Neuronal stem cell (in vitro differentiated cells): ENCODE results near the gene CCDC8.

Experiments
- DNase-seq: peaks from one replicate; pipeline ENCODE4 v3.0.0-alpha.2; 2013; ENCODE audit warnings: low spot score
- H2AFZ ChIP-seq: one replicate; pipeline ENCODE4 v1.6.1; 2013; ENCODE audit warnings: mild to moderate bottlenecking, low read length, inconsistent platforms
- H2AK5ac ChIP-seq: 2 replicates; pipeline ENCODE4 v1.6.1; 2013; ENCODE audit warnings: low read depth, mild to moderate bottlenecking, inconsistent platforms, low read length, moderate library complexity, mixed read lengths
- H2BK120ac ChIP-seq: 2 replicates; pipeline ENCODE4 v1.6.1; 2013; ENCODE audit warnings: low read depth, mild to moderate bottlenecking, inconsistent platforms, low read length, moderate library complexity, mixed read lengths
- H2BK12ac ChIP-seq: one replicate; pipeline ENCODE4 v1.6.1; 2013; ENCODE audit warnings: low read length, inconsistent platforms
- H2BK15ac ChIP-seq: 2 replicates; pipeline ENCODE4 v1.6.1; 2013; ENCODE audit warnings: mild to moderate bottlenecking, low read length, inconsistent platforms, mixed read lengths
- H2BK5ac ChIP-seq: one replicate; pipeline ENCODE4 v1.6.1; 2013; ENCODE audit warnings: inconsistent platforms, mild to moderate bottlenecking, low read length, moderate library complexity
- H3K14ac ChIP-seq: one replicate; pipeline ENCODE4 v1.6.1; 2013; ENCODE audit warnings: low read length, inconsistent platforms
- H3K18ac ChIP-seq: 2 replicates; pipeline ENCODE4 v1.6.1; 2013; ENCODE audit warnings: low read length, inconsistent platforms
- H3K23ac ChIP-seq: 2 replicates; pipeline ENCODE4 v1.6.1; 2013; ENCODE audit warnings: low read depth, mild to moderate bottlenecking, mixed read lengths, low read length, inconsistent platforms; ENCODE audit not compliant: poor library complexity
- H3K27ac ChIP-seq: replicated peaks from 3 replicates; pipeline ENCODE4 v1.5.1; 2013; ENCODE audit warnings: low read length, inconsistent platforms
- H3K27me3 ChIP-seq, 3 experiments: 2 replicates each; pipeline ENCODE4 v1.6.1; 2013; ENCODE audit warnings: low read length in 3 of 3, mild to moderate bottlenecking in 2 of 3, inconsistent platforms in 1 of 3, low read depth in 1 of 3, mixed read lengths in 1 of 3, moderate library complexity in 1 of 3; ENCODE audit not compliant: control insufficient read depth in 3 of 3, insufficient read depth in 3 of 3
- H3K36me3 ChIP-seq, 2 donors: replicated peaks in 1 of 2; 2 replicates each; pipeline ENCODE4 v1.6.1; 2013; ENCODE audit warnings: low read length in 2 of 2; ENCODE audit not compliant: control insufficient read depth in 2 of 2, insufficient read depth in 2 of 2
- H3K4ac ChIP-seq: 2 replicates; pipeline ENCODE4 v1.6.1; 2013; ENCODE audit warnings: inconsistent platforms, mild to moderate bottlenecking, low read length, moderate library complexity
- H3K4me1 ChIP-seq, 2 donors: 1 replicate in 1 of 2; 2 replicates in 1 of 2; pipeline ENCODE4 v1.6.1; 2013; ENCODE audit warnings: low read length in 2 of 2, low read depth in 1 of 2; ENCODE audit not compliant: control insufficient read depth in 2 of 2, insufficient read depth in 1 of 2
- H3K4me2 ChIP-seq: one replicate; pipeline ENCODE4 v1.6.1; 2013; ENCODE audit warnings: mild to moderate bottlenecking, low read length, inconsistent platforms; ENCODE audit not compliant: insufficient read depth, poor library complexity, severe bottlenecking
- H3K4me3 ChIP-seq, 2 donors: 2 replicates each; pipeline ENCODE4 v1.5.1; 2013; ENCODE audit warnings: low read length in 2 of 2, mild to moderate bottlenecking in 2 of 2, inconsistent platforms in 1 of 2, moderate library complexity in 1 of 2
- H3K79me1 ChIP-seq: one replicate; pipeline ENCODE4 v1.6.1; 2013; ENCODE audit warnings: low read depth, mild to moderate bottlenecking, inconsistent platforms, low read length, moderate library complexity
- H3K9ac ChIP-seq: one replicate; pipeline ENCODE4 v1.6.1; 2013; ENCODE audit warnings: mild to moderate bottlenecking, low read depth, low read length, inconsistent platforms; ENCODE audit not compliant: poor library complexity
- H3K9me3 ChIP-seq, 2 donors: replicated peaks in 1 of 2; 2 replicates each; pipeline versions ENCODE3 to v1.6.1; 2013; ENCODE audit warnings: low read length in 2 of 2, mild to moderate bottlenecking in 2 of 2, inconsistent platforms in 1 of 2, low read depth in 1 of 2, mixed read lengths in 1 of 2, moderate library complexity in 1 of 2; ENCODE audit not compliant: control insufficient read depth in 2 of 2, insufficient read depth in 1 of 2
- H4K8ac ChIP-seq: one replicate; pipeline ENCODE4 v1.6.1; 2013; ENCODE audit warnings: low read depth, mild to moderate bottlenecking, inconsistent platforms, low read length, moderate library complexity
- H4K91ac ChIP-seq: one replicate; pipeline ENCODE4 v1.6.1; 2013; ENCODE audit warnings: low read length, low read depth, mild to moderate bottlenecking, inconsistent platforms; ENCODE audit not compliant: poor library complexity
- WGBS, 2 donors: extraction: QIAGEN DNeasy Blood & Tissue Kit; methylation state at CpG; one replicate each; pipeline ENCODE4 v1.1.7; 2013; ENCODE audit warnings: missing lambda C conversion rate in 2 of 2, mixed read lengths in 1 of 2; ENCODE audit not compliant: insufficient read length in 2 of 2, insufficient replicate concordance in 1 of 2; ENCODE audit errors: extremely low coverage in 2 of 2; 5-methylcytosine and 5-hydroxymethylcytosine counted together

The CCDC8 gene

GRCh38 chr19:46412650-46413261 lies 608 bp downstream of the CCDC8 start:
- H4K91ac ChIP-seq: no peak overlapping the region
- H2BK12ac ChIP-seq: no peak overlapping the region
- H3K27ac ChIP-seq: no peak overlapping the region
- H3K14ac ChIP-seq: peak overlapping the region; percentile 25
- WGBS, 2 donors: no CpG with 5 or more reads among the region's 29 CpGs
- peak overlapping the region; percentile 87 for H2AFZ ChIP-seq
- H3K27me3 ChIP-seq: peaks cover 0 to 32% (median 5%) of the 10 kb centered on the region in 3 experiments
- H3K4me2 ChIP-seq: peak overlapping the region; percentile 92
- no peak overlapping the region for H2BK120ac ChIP-seq
- peaks cover 2 to 3% of the 10 kb centered on the region in 2 donors for H3K9me3 ChIP-seq
- no peak overlapping the region for H4K8ac ChIP-seq
- peak overlapping the region; percentile 50 for H3K23ac ChIP-seq
- peak overlapping the region; percentile 90 for H3K18ac ChIP-seq
- H3K36me3 ChIP-seq: peaks cover 7 to 23% of the 10 kb centered on the region in 2 donors
- peak overlapping the region; percentile 25 for H2BK15ac ChIP-seq
- peak overlapping the region; percentile 83 to 87 for H3K4me3 ChIP-seq
- H3K9ac ChIP-seq: peak overlapping the region; percentile 95
- peak overlapping the region; percentile 88 for H2AK5ac ChIP-seq
- H3K4me1 ChIP-seq: peaks cover 25 to 26% of the 10 kb centered on the region in 2 donors
- H3K79me1 ChIP-seq: peaks cover 7% of the 10 kb centered on the region
- peak overlapping the region; percentile 87 for H2BK5ac ChIP-seq
- H3K4ac ChIP-seq: peak overlapping the region; percentile 26
- no peak for DNase-seq

- Histone ChIP-seq H2AK5ac (peak overlapping the region; percentile 92), H3K4ac (no peak overlapping the region), H3K4me3 (peak overlapping the region; percentile 83 to 87), H3K36me3 (peaks cover 7 to 23% of the 10 kb centered on the region in 2 donors), H3K4me1 (peaks cover 26 to 29% of the 10 kb centered on the region in 2 donors), H4K8ac (no peak overlapping the region), H3K18ac (peak overlapping the region; percentile 90), H4K91ac (no peak overlapping the region), H2BK5ac (peak overlapping the region; percentile 84), H3K4me2 (peak overlapping the region; percentile 92), H2BK120ac (no peak overlapping the region), H3K79me1 (peaks cover 7% of the 10 kb centered on the region), H3K23ac (peak overlapping the region; percentile 68), H2BK12ac (peak overlapping the region; percentile 4), H2BK15ac (peak overlapping the region; percentile 25), H3K14ac (peak overlapping the region; percentile 87), H2AFZ (no peak overlapping the region), H3K27ac (no peak overlapping the region), H3K9me3 (peaks cover 2 to 3% of the 10 kb centered on the region in 2 donors), H3K9ac (peak overlapping the region; percentile 89), H3K27me3 (peaks cover 0 to 37% (median 5%) of the 10 kb centered on the region in 3 experiments)
- DNase-seq: no peak
- WGBS, 2 donors: no CpG with 5 or more reads among the region's 54 CpGs
These were observed 1.3 kb downstream of the CCDC8 start for GRCh38 chr19:46411925-46412649.

GRCh38 chr19:46411088-46411924 lies 2.1 kb downstream of the CCDC8 start:
- no peak for DNase-seq
- Histone ChIP-seq H2AK5ac (peak overlapping the region; percentile 92), H3K27me3 (peaks cover 0 to 42% (median 5%) of the 10 kb centered on the region in 3 experiments), H4K8ac (no peak overlapping the region), H2BK5ac (peak overlapping the region; percentile 84), H4K91ac (no peak overlapping the region), H2AFZ (no peak overlapping the region), H3K27ac (no peak overlapping the region), H3K4ac (peak overlapping the region; percentile 14), H3K23ac (peak overlapping the region; percentile 68), H2BK15ac (no peak overlapping the region), H3K4me2 (peak overlapping the region; percentile 92), H2BK12ac (peak overlapping the region; percentile 73), H3K9me3 (peaks cover 2 to 3% of the 10 kb centered on the region in 2 donors), H3K18ac (peak overlapping the region; percentile 52), H3K36me3 (peaks cover 7 to 23% of the 10 kb centered on the region in 2 donors), H3K9ac (no peak overlapping the region), H2BK120ac (no peak overlapping the region), H3K4me3 (peak overlapping the region; percentile 83 to 87), H3K4me1 (peaks cover 28 to 31% of the 10 kb centered on the region in 2 donors), H3K79me1 (peaks cover 7% of the 10 kb centered on the region), H3K14ac (peak overlapping the region; percentile 87)
- no CpG with 5 or more reads among the region's 13 CpGs for WGBS, 2 donors
